HepG2 (cell line): Measurements from ENCODE around the gene NPC1. TPM values are rescaled to one million over a fixed set of nuclear protein-coding genes. Genes with fewer than 3 reads are reported as not detected.

Experiments used
- ATAC-seq: fragments of 200-7000 bp; cut with Tn5 transposase; 3 replicates; pipeline ENCODE4 v1.9.1; 2020; ENCODE audit warnings: mild to moderate bottlenecking, moderate library complexity
- BruUV-seq: library from RNA; stranded (reverse); fragments of 400-500 nt; replicated peaks from 2 replicates; lab custom pipeline; 2021; lab: Mats Ljungman, UMichigan
- CTCF ChIA-PET: fragments of 300-600 bp; formaldehyde crosslinking; extraction: SDS; loops from one replicate; lab custom pipeline; 2021; ENCODE audit warnings: low total read pairs, inconsistent platforms, low intra/inter-chr PET ratio; lab: Yijun Ruan, JAX
- POLR2A ChIA-PET: fragments of 350-600 bp; sonication (Branson Sonifier 250); formaldehyde crosslinking; loops from one replicate; lab custom pipeline; 2020; ENCODE audit warnings: antibody characterized with exemption, inconsistent platforms; lab: Yijun Ruan, JAX
- DNase-seq: peaks from one replicate; pipeline ENCODE4 v3.0.0-alpha.2; 2015; ENCODE audit warnings: low spot score
- FAIRE-seq: peaks from 3 replicates; lab custom pipeline; 2011; peaks lifted over from hg19 to GRCh38; lab: Jason Lieb, UNC
- H2AFZ ChIP-seq: one replicate; pipeline ENCODE4 v1.6.1; 2011; ENCODE audit warnings: low read length, inconsistent platforms
- H3K27ac ChIP-seq: fragments of 300-600 bp; 3 replicates; pipeline ENCODE4 v1.8.0; 2011; ENCODE audit warnings: mixed run types, mild to moderate bottlenecking, mixed read lengths, low read length, inconsistent platforms; ENCODE audit not compliant: insufficient read depth; ENCODE audit errors: extremely low read length
- H3K27me3 ChIP-seq, 2 experiments: fragments of 200-600 bp in 1 of 2; 2 replicates in 1 of 2; 3 replicates in 1 of 2; pipeline versions ENCODE4 v1.6.0 to v1.8.0; 2011; ENCODE audit warnings: low read length in 2 of 2, mild to moderate bottlenecking in 2 of 2, moderate library complexity in 2 of 2, inconsistent platforms in 1 of 2; ENCODE audit not compliant: insufficient read depth in 2 of 2, control insufficient read depth in 1 of 2
- H3K36me3 ChIP-seq, 2 experiments: fragments of 200-600 bp in 1 of 2; replicated peaks in 1 of 2; 2 replicates in 1 of 2; 3 replicates in 1 of 2; pipeline versions ENCODE4 v1.5.1 to v1.8.0; 2011; ENCODE audit warnings: low read length in 2 of 2, inconsistent platforms in 1 of 2; ENCODE audit not compliant: insufficient read depth in 2 of 2, control insufficient read depth in 1 of 2
- H3K4me1 ChIP-seq: 2 replicates; pipeline ENCODE4 v1.5.1; 2012; ENCODE audit warnings: low read length, inconsistent platforms; ENCODE audit not compliant: insufficient read depth
- H3K4me2 ChIP-seq: 2 replicates; pipeline ENCODE4 v1.6.0; 2011; ENCODE audit warnings: low read depth, low read length, inconsistent platforms
- H3K4me3 ChIP-seq, 3 experiments: fragments of 200-600 bp in 1 of 3; sonication (generic), shearing (Covaris generic) in 1 of 3; replicated peaks in 1 of 3; 2 replicates each; pipeline ENCODE4 v1.5.1; 2011 to 2016; ENCODE audit warnings: low read length in 3 of 3, inconsistent platforms in 2 of 3, low read depth in 2 of 3, mild to moderate bottlenecking in 2 of 3, control low read depth in 1 of 3, mixed read lengths in 1 of 3; ENCODE audit not compliant: insufficient read depth in 1 of 3
- H3K79me2 ChIP-seq: one replicate; pipeline ENCODE4 v1.6.1; 2011; ENCODE audit warnings: low read length, inconsistent platforms; ENCODE audit not compliant: insufficient read depth
- H3K9ac ChIP-seq: 2 replicates; pipeline ENCODE4 v1.6.0; 2011; ENCODE audit warnings: mild to moderate bottlenecking, low read depth, low read length, inconsistent platforms; ENCODE audit not compliant: insufficient read depth
- H3K9me3 ChIP-seq: 2 replicates; pipeline ENCODE4 v1.5.1; 2012; ENCODE audit warnings: mild to moderate bottlenecking, low read length
- H4K20me1 ChIP-seq: 2 replicates; pipeline ENCODE4 v1.6.0; 2011; ENCODE audit warnings: inconsistent platforms, mild to moderate bottlenecking, low read length, moderate library complexity; ENCODE audit not compliant: insufficient read depth
- SALL1 ChIP-seq: sonication (generic); formaldehyde crosslinking; IDR thresholded peaks from 2 replicates; pipeline ENCODE4 v1.8.0; 2022; ENCODE audit warnings: mild to moderate bottlenecking, missing genetic modification reagents
- ZNF543 ChIP-seq: sonication (generic); formaldehyde crosslinking; IDR thresholded peaks from 2 replicates; pipeline ENCODE4 v1.4.0; 2020; ENCODE audit warnings: mild to moderate bottlenecking, missing genetic modification reagents
- ZSCAN20 ChIP-seq: sonication (generic); formaldehyde crosslinking; IDR thresholded peaks from 2 replicates; pipeline ENCODE4 v1.4.0; 2020; ENCODE audit warnings: missing genetic modification reagents, mild to moderate bottlenecking, borderline replicate concordance
- WGBS: methylation state at CpG from one replicate; pipeline ENCODE4 v1.1.6; 2017; ENCODE audit warnings: low lambda C conversion rate; 5-methylcytosine and 5-hydroxymethylcytosine counted together
- in situ Hi-C: cut with HindIII; loops from 2 replicates; pipeline ENCODE4 v1.10.0; 2017; ENCODE audit warnings: low pct_unique_long_range_greater_than_20kb; ENCODE audit not compliant: extremely low pct_ligation_motif_present
- intact Hi-C: fragments of 100-400 bp; cut with micrococcal nuclease; formaldehyde crosslinking; loops from one replicate; pipeline ENCODE4 v1.10.0; 2022; ENCODE audit not compliant: unreplicated experiment
- polyA plus RNA-seq, 8 experiments: library from polyadenylated mRNA; depleted of rRNA in 3 of 8; stranded (reverse) in 7 of 8; unstranded in 1 of 8; fragments of >200 nt; fragmentation: Illumina TruSeq in 4 of 8; extraction: Trizol in 4 of 8; gene quantifications; 2 replicates each; pipeline versions ENCODE4 v1.2.1 to v1.2.3, GENCODE V29; 2011 to 2016; ENCODE audit warnings: low read depth in 4 of 8, missing spikeins in 1 of 8, mixed read lengths in 1 of 8; ENCODE audit not compliant: insufficient read depth in 1 of 8
- total RNA-seq, 5 experiments: library from RNA; depleted of rRNA; stranded (reverse); fragments of >200 nt; fragmentation: Illumina TruSeq; extraction: Trizol; gene quantifications; 2 replicates each; pipeline ENCODE4 v1.2.3, GENCODE V29; 2016; ENCODE audit warnings: low read depth in 1 of 5
- TF ChIP-seq, protein P1 (sequence below): sonication (generic); formaldehyde crosslinking; IDR thresholded peaks from 2 replicates; pipeline ENCODE4 v1.4.0; 2020; ENCODE audit warnings: missing genetic modification reagents, borderline replicate concordance
- TF ChIP-seq, protein P2 (sequence below): sonication (generic); formaldehyde crosslinking; IDR thresholded peaks from 2 replicates; pipeline ENCODE4 v1.8.1; 2023; ENCODE audit warnings: mild to moderate bottlenecking, inconsistent platforms, moderate library complexity, missing genetic modification reagents, borderline replicate concordance

NPC1 gene
- total and polyA plus RNA-seq, 2 of the 13 experiments (the other 11 are each of a cell fraction or from before 2014, with no cell fraction given), result 46.5 to 114 TPM

DNA sequence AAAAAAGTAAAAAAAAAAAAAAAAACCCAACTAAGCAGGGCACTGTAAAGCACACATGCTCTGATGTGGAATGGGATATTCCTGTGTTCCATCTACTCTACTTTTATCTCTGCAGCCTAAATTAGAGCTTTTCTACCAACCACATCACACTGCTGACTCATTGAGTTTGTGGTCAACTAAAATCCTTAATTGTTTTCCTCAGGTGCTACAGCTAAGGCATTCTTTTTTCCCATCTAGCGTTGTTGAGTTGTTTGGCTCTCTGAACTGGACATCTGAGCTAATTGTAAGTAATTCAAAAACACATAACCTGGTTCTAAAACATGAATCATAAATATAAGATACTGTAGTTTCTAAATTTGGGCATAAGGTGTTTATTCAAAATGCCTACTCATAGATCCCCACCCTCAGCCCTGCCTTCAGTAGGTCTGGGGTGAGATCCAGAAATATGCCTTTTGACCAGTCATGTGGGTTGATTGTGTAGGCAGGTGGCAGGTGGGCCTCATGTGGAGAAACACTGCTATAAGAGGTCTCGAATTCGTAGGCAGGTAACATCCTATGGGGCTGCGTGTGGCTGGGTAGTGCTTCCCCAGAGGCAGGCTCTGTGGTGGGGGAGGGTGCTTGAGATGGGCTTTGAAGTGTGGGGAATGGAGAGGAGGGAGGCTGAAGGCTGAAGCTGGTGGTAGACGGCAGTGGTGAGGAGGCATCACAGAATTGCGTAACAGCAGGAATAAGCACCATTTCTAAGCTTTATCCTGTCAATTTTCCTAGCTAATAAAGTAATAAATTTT, 49.2 kb upstream of the NPC1 start:
- H2AFZ ChIP-seq, result no peak overlapping the region
- peaks cover 24% of the 10 kb centered on the region for H3K4me1 ChIP-seq
- no peaks in the 10 kb centered on the region for H3K27me3 ChIP-seq
- intact Hi-C loops, result no loop called here
- peak overlapping the region in 1 of 3 experiments; percentile 12; a peak in 2 of 6 replicates for H3K4me3 ChIP-seq
- H3K4me2 ChIP-seq, result peak overlapping the region; percentile 58
- TF ChIP-seq, protein P1, sequence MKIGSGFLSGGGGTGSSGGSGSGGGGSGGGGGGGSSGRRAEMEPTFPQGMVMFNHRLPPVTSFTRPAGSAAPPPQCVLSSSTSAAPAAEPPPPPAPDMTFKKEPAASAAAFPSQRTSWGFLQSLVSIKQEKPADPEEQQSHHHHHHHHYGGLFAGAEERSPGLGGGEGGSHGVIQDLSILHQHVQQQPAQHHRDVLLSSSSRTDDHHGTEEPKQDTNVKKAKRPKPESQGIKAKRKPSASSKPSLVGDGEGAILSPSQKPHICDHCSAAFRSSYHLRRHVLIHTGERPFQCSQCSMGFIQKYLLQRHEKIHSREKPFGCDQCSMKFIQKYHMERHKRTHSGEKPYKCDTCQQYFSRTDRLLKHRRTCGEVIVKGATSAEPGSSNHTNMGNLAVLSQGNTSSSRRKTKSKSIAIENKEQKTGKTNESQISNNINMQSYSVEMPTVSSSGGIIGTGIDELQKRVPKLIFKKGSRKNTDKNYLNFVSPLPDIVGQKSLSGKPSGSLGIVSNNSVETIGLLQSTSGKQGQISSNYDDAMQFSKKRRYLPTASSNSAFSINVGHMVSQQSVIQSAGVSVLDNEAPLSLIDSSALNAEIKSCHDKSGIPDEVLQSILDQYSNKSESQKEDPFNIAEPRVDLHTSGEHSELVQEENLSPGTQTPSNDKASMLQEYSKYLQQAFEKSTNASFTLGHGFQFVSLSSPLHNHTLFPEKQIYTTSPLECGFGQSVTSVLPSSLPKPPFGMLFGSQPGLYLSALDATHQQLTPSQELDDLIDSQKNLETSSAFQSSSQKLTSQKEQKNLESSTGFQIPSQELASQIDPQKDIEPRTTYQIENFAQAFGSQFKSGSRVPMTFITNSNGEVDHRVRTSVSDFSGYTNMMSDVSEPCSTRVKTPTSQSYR, result peak; percentile 71
- TF ChIP-seq SALL1 (peak; percentile 22; the same call in 1 of the 2 replicates), ZSCAN20 (CRISPR knock-in tag) (no peak), ZNF543 (CRISPR knock-in tag) (0 out of 2 replicates have a peak, but pooled peaks have one; percentile 23)
- TF ChIP-seq, protein P2, sequence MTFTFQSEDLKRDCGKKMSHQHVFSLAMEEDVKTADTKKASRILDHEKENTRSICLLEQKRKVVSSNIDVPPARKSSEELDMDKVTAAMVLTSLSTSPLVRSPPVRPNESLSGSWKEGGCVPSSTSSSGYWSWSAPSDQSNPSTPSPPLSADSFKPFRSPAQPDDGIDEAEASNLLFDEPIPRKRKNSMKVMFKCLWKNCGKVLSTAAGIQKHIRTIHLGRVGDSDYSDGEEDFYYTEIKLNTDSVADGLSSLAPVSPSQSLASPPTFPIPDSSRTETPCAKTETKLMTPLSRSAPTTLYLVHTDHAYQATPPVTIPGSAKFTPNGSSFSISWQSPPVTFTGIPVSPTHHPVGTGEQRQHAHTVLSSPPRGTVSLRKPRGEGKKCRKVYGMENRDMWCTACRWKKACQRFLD (CRISPR knock-in tag), result no peak
- BruUV-seq, result no TSS peak
- DNase-seq (no peak), ATAC-seq (peak; percentile 69), FAIRE-seq (no peak)
- no peaks in the 10 kb centered on the region for H3K9me3 ChIP-seq
- ChIA-PET POLR2A (no interaction called here), CTCF (no interaction called here)
- no peak overlapping the region for H3K27ac ChIP-seq
- in situ Hi-C loops, result no loop called here
- no peaks in the 10 kb centered on the region for H3K36me3 ChIP-seq
- H3K79me2 ChIP-seq, result no peaks in the 10 kb centered on the region
- H4K20me1 ChIP-seq, result no peaks in the 10 kb centered on the region
- no peak overlapping the region for H3K9ac ChIP-seq
- WGBS, result 27% methylated on average over 6 of the region's 6 CpGs
